Breast epithelium (tissue), 3 donors: ENCODE data around the gene CCDC148.

Experiments used
- CTCF ChIP-seq, 3 donors: fragments of 450-650 bp; IDR thresholded peaks; one replicate each; pipeline ENCODE4 v1.5.1; 2016 to 2017; ENCODE audit warnings: antibody characterized with exemption in 3 of 3, mild to moderate bottlenecking in 3 of 3, moderate library complexity in 3 of 3
- POLR2A ChIP-seq: fragments of 450-650 bp; IDR thresholded peaks from one replicate; pipeline ENCODE4 v1.6.1; 2016; ENCODE audit warnings: antibody characterized with exemption, mild to moderate bottlenecking, moderate library complexity
- POLR2AphosphoS5 ChIP-seq, 3 donors: sonication (generic); formaldehyde crosslinking; IDR thresholded peaks; one replicate each; pipeline ENCODE4 v1.6.1; 2017; ENCODE audit warnings: antibody characterized with exemption in 3 of 3

GRCh38 chr2:158357699-158358098 lies 98.9 kb downstream of the CCDC148 start:
- no peak for TF ChIP-seq CTCF (IDR thresholded peaks at IDR 0.05)
- TF ChIP-seq POLR2A: no peak
- TF ChIP-seq POLR2AphosphoS5 (IDR thresholded peaks at IDR 0.05): no peak
